HFF-Myc (cell line): ENCODE data around the gene ZNF407.
A peak's percentile ranks its signal among the peaks of the same experiment; 100 is the strongest.

Source experiments
- DNase-seq: peaks from one replicate; pipeline ENCODE4 v3.0.0-alpha.2; 2011; ENCODE audit warnings: low read depth; ENCODE audit errors: extremely low read depth
- H3K4me3 ChIP-seq: replicated peaks from 2 replicates; pipeline ENCODE4 v1.5.1; 2011; ENCODE audit warnings: low read depth, mild to moderate bottlenecking, control low read depth, low read length
- CTCF ChIP-seq: IDR thresholded peaks from 2 replicates; pipeline ENCODE4 v1.5.1; 2012; ENCODE audit warnings: mild to moderate bottlenecking, low read depth, low read length, control low read depth; ENCODE audit errors: missing control alignments

ZNF407 gene

GRCh38 chr18:74624466-74624865 lies 26.8 kb downstream of the ZNF407 start:
- no peak for DNase-seq
- no peak for TF ChIP-seq CTCF
- H3K4me3 ChIP-seq, result no peak overlapping the region

- TF ChIP-seq CTCF, result no peak
- no peak for DNase-seq
- no peak overlapping the region for H3K4me3 ChIP-seq
Measured at GRCh38 chr18:74625157-74625556, 27.5 kb downstream of the ZNF407 start.

- no peak for TF ChIP-seq CTCF
Measured at GRCh38 chr18:74626049-74626874, 28.6 kb downstream of the ZNF407 start.

GRCh38 chr18:74630804-74631203 lies 33.1 kb downstream of the ZNF407 start:
- TF ChIP-seq CTCF, result no peak
- no peak overlapping the region for H3K4me3 ChIP-seq
- no peak for DNase-seq

More at GRCh38 chr18:74626049-74626874, 28.6 kb downstream of the ZNF407 start:
- DNase-seq, result no peak
- H3K4me3 ChIP-seq, result no peak overlapping the region

GRCh38 chr18:74631212-74631611 lies 33.5 kb downstream of the ZNF407 start:
- no peak overlapping the region for H3K4me3 ChIP-seq
- no peak for DNase-seq
- no peak for TF ChIP-seq CTCF

GRCh38 chr18:74631623-74632350 lies 34.1 kb downstream of the ZNF407 start:
- DNase-seq, result peak; percentile 72
- no peak overlapping the region; the same call in 1 of the 2 replicates for H3K4me3 ChIP-seq
- TF ChIP-seq CTCF, result no peak

GRCh38 chr18:74632351-74632679 lies 34.6 kb downstream of the ZNF407 start:
- no peak for TF ChIP-seq CTCF
- no peak for DNase-seq

More at GRCh38 chr18:74632351-74632679, 34.6 kb downstream of the ZNF407 start:
- H3K4me3 ChIP-seq, result no peak overlapping the region
